Endothelial cell of umbilical vein (primary cell): ENCODE results near the gene IL17REL. TPM values are rescaled to one million over a fixed set of nuclear protein-coding genes. Genes with fewer than 3 reads are reported as not detected.

Source experiments
- BruUV-seq: library from RNA; stranded (reverse); fragments of 400-500 nt; replicated peaks from 2 replicates; lab custom pipeline; 2021; lab: Mats Ljungman, UMichigan
- CTCF ChIA-PET: fragments of 300-600, 350-600 bp; sonication (Branson Sonifier 250); formaldehyde crosslinking; loops from one replicate; lab custom pipeline; 2021; ENCODE audit warnings: antibody characterized with exemption, inconsistent platforms; lab: Charles Lee
- POLR2A ChIA-PET: fragments of 300-600, 350-600 bp; sonication (Branson Sonifier 250); formaldehyde crosslinking; loops from one replicate; lab custom pipeline; 2021; ENCODE audit warnings: antibody characterized with exemption, inconsistent platforms; lab: Charles Lee
- DNase-seq: peaks from one replicate; pipeline ENCODE4 v3.0.0-alpha.2; 2011; ENCODE audit warnings: low read depth, low spot score
- FAIRE-seq: peaks from 2 replicates; lab custom pipeline; 2011; peaks lifted over from hg19 to GRCh38; lab: Jason Lieb, UNC
- H2AFZ ChIP-seq: 2 replicates; pipeline ENCODE4 v1.6.0; 2012; ENCODE audit warnings: low read depth, low read length, control low read depth, inconsistent platforms
- H3K27ac ChIP-seq: 2 replicates; pipeline ENCODE4 v1.5.1; 2011; ENCODE audit warnings: low read depth, mild to moderate bottlenecking, control low read depth, low read length, moderate library complexity; ENCODE audit not compliant: insufficient read depth
- H3K27me3 ChIP-seq, 2 experiments: 2 replicates each; pipeline versions ENCODE4 v1.6.0 to v1.6.1; 2011; ENCODE audit warnings: low read length in 2 of 2, mixed read lengths in 1 of 2; ENCODE audit not compliant: control insufficient read depth in 2 of 2, insufficient read depth in 2 of 2
- H3K36me3 ChIP-seq, 2 experiments: 2 replicates in 1 of 2; 3 replicates in 1 of 2; pipeline ENCODE4 v1.5.1; 2011; ENCODE audit warnings: low read length in 2 of 2, mild to moderate bottlenecking in 1 of 2, moderate library complexity in 1 of 2; ENCODE audit not compliant: control insufficient read depth in 2 of 2, insufficient read depth in 2 of 2; ENCODE audit errors: extremely low read depth in 1 of 2
- H3K4me1 ChIP-seq: 3 replicates; pipeline ENCODE4 v1.5.1; 2011; ENCODE audit warnings: mild to moderate bottlenecking, low read length; ENCODE audit not compliant: control insufficient read depth, insufficient read depth; ENCODE audit errors: extremely low read depth
- H3K4me2 ChIP-seq: 2 replicates; pipeline ENCODE4 v1.6.1; 2011; ENCODE audit warnings: low read length, control low read depth, mixed read lengths; ENCODE audit not compliant: insufficient read depth
- H3K4me3 ChIP-seq, 3 experiments: fragments of 200-600 bp in 1 of 3; sonication (generic), shearing (Covaris generic) in 1 of 3; replicated peaks in 1 of 3; 2 replicates each; pipeline ENCODE4 v1.5.1; 2011 to 2016; ENCODE audit warnings: control low read depth in 3 of 3, low read length in 3 of 3, mild to moderate bottlenecking in 2 of 3, inconsistent platforms in 1 of 3, low read depth in 1 of 3, moderate library complexity in 1 of 3; ENCODE audit not compliant: insufficient read depth in 1 of 3
- H3K79me2 ChIP-seq: 2 replicates; pipeline ENCODE4 v1.6.0; 2012; ENCODE audit warnings: low read length, inconsistent platforms; ENCODE audit not compliant: control insufficient read depth, insufficient read depth
- H3K9ac ChIP-seq: replicated peaks from 2 replicates; pipeline ENCODE3; 2011; ENCODE audit warnings: low read length, control low read depth; ENCODE audit not compliant: insufficient read depth; ENCODE audit errors: extremely low read depth
- H3K9me1 ChIP-seq: replicated peaks from 3 replicates; pipeline ENCODE4 v1.6.0; 2011; ENCODE audit warnings: mild to moderate bottlenecking, low read length; ENCODE audit not compliant: control insufficient read depth, insufficient read depth; ENCODE audit errors: extremely low read depth
- H3K9me3 ChIP-seq: replicated peaks from 2 replicates; pipeline ENCODE4 v1.5.1; 2012; ENCODE audit warnings: low read length, inconsistent platforms; ENCODE audit not compliant: control insufficient read depth, insufficient read depth
- H4K20me1 ChIP-seq: replicated peaks from 2 replicates; pipeline ENCODE3; 2011; ENCODE audit warnings: mild to moderate bottlenecking, low read length; ENCODE audit not compliant: control insufficient read depth, insufficient read depth; ENCODE audit errors: extremely low read depth
- CTCF ChIP-seq, 2 donors: IDR thresholded peaks; 1 replicate in 1 of 2; 2 replicates in 1 of 2; pipeline ENCODE4 v1.5.1; 2011; ENCODE audit warnings: low read length in 2 of 2, mild to moderate bottlenecking in 2 of 2, moderate library complexity in 2 of 2, control low read depth in 1 of 2, inconsistent platforms in 1 of 2, low read depth in 1 of 2; ENCODE audit not compliant: insufficient read depth in 1 of 2; ENCODE audit errors: extremely low read depth in 1 of 2
- EZH2 ChIP-seq: IDR thresholded peaks from 2 replicates; pipeline ENCODE4 v1.6.1; 2012; ENCODE audit warnings: borderline replicate concordance, low read depth, mild to moderate bottlenecking, moderate library complexity, low read length, inconsistent platforms; ENCODE audit not compliant: severe bottlenecking
- FOS ChIP-seq: IDR thresholded peaks from 2 replicates; pipeline ENCODE4 v1.6.1; 2011; ENCODE audit warnings: mild to moderate bottlenecking, low read length, moderate library complexity, borderline replicate concordance; ENCODE audit not compliant: insufficient read depth
- GATA2 ChIP-seq: IDR thresholded peaks from 2 replicates; pipeline ENCODE4 v1.7.0; 2011; ENCODE audit warnings: low read depth, mild to moderate bottlenecking, moderate library complexity, mixed read lengths, low read length; ENCODE audit not compliant: insufficient read length, insufficient read depth
- JUN ChIP-seq: IDR thresholded peaks from 2 replicates; pipeline ENCODE4 v1.6.1; 2011; ENCODE audit warnings: borderline replicate concordance, low read depth; ENCODE audit not compliant: insufficient read length, insufficient read depth
- MYC ChIP-seq: IDR thresholded peaks from one replicate; pipeline ENCODE4 v1.6.1; 2011; ENCODE audit warnings: mild to moderate bottlenecking, low read depth, low read length
- POLR2A ChIP-seq: IDR thresholded peaks from 2 replicates; pipeline ENCODE4 v1.6.1; 2012; ENCODE audit warnings: low read depth, mild to moderate bottlenecking, control low read depth, low read length
- POLR2AphosphoS5 ChIP-seq: IDR thresholded peaks from 2 replicates; pipeline ENCODE4 v1.6.1; 2012; ENCODE audit warnings: low read depth, mild to moderate bottlenecking, control low read depth, low read length, moderate library complexity; ENCODE audit not compliant: insufficient read depth
- dilution Hi-C: fragments of 300-500 bp; cut with MboI; formaldehyde crosslinking; loops from one replicate; pipeline ENCODE4 v1.15.0; 2019; ENCODE audit warnings: low sequenced_read_pairs; ENCODE audit not compliant: extremely low pct_ligation_motif_present
- intact Hi-C: fragments of 100-400 bp; cut with micrococcal nuclease; formaldehyde crosslinking; loops from one replicate; pipeline ENCODE4 v1.10.0; 2022
- polyA plus RNA-seq, 4 experiments: library from polyadenylated mRNA; depleted of rRNA in 3 of 4; stranded (reverse) in 3 of 4; unstranded in 1 of 4; fragments of >200 nt; gene quantifications; 2 replicates each; pipeline versions ENCODE4 v1.2.1 to v1.2.3, GENCODE V29; 2011 to 2012; ENCODE audit warnings: missing spikeins in 1 of 4
- total RNA-seq: library from RNA; stranded (reverse); gene quantifications from 2 replicates; pipeline ENCODE4 v1.2.3, GENCODE V29; 2021
- TF ChIP-seq, protein P1 (sequence below): IDR thresholded peaks from 2 replicates; pipeline ENCODE4 v1.6.1; 2011; ENCODE audit not compliant: insufficient read depth, insufficient read length

Gene IL17REL
- total and polyA plus RNA-seq, 2 donors (not counting 3 experiments of a cell fraction or from before 2014, with no cell fraction given) = 0.06 to 0.15 TPM

- CTCF ChIA-PET = interaction anchor here (0.7 to 4.7 kb wide), 6 partner anchors 9 to 101 kb away, joined by 3 to 50 read pairs (median 12); no protein-coding TSS in a partner anchor
- Histone ChIP-seq H3K36me3 (no peaks in the 10 kb centered on the region), H3K4me1 (no peaks in the 10 kb centered on the region), H3K79me2 (no peaks in the 10 kb centered on the region), H3K27me3 (peaks cover 1 to 2% of the 10 kb centered on the region in 2 experiments), H2AFZ (no peak overlapping the region), H3K9ac (no peak overlapping the region), H4K20me1 (no peaks in the 10 kb centered on the region), H3K4me3 (no peak overlapping the region), H3K4me2 (no peak overlapping the region), H3K27ac (no peak overlapping the region), H3K9me1 (no peaks in the 10 kb centered on the region), H3K9me3 (no peaks in the 10 kb centered on the region)
- DNase-seq (no peak), FAIRE-seq (no peak)
- intact Hi-C loops = loop anchor here (5.0 kb wide), 1 partner anchor 40 kb away; no protein-coding TSS in a partner anchor
- no peak for TF ChIP-seq CTCF (IDR thresholded peaks at IDR 0.05; ENCODE audit: extremely low read depth in 1 of 2, insufficient read depth in 1 of 2, low read depth in 1 of 2, low read length in 2 of 2)
- TF ChIP-seq FOS = no peak
- TF ChIP-seq MYC = no peak
- no peak for TF ChIP-seq EZH2
- TF ChIP-seq POLR2AphosphoS5 = no peak
- TF ChIP-seq, protein P1, sequence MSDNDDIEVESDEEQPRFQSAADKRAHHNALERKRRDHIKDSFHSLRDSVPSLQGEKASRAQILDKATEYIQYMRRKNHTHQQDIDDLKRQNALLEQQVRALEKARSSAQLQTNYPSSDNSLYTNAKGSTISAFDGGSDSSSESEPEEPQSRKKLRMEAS = no peak
- no peak for TF ChIP-seq GATA2
- no peak for TF ChIP-seq JUN
- TF ChIP-seq POLR2A = no peak
- POLR2A ChIA-PET = no interaction called here
- no TSS peak for BruUV-seq
- dilution Hi-C loops = no loop called here
These were observed 20.5 kb downstream of the IL17REL start for GRCh38 chr22:49991907-49992533.
